Daoy (cell line): ENCODE data around the gene FOXD1. TPM values are rescaled to one million over a fixed set of nuclear protein-coding genes. Genes with fewer than 3 reads are reported as not detected.
A peak's percentile ranks its signal among the peaks of the same experiment; 100 is the strongest.
"Not testable (repeated sequence)": the region's sequence is repeated elsewhere in the genome, so short reads cannot be mapped to it uniquely, and the experiment has no call there.

Source experiments
- DNase-seq: peaks from one replicate; pipeline ENCODE4 v3.0.0-alpha.2; 2015; ENCODE audit warnings: low read depth
- total RNA-seq: library from RNA; depleted of rRNA; stranded (reverse); fragments of >200 nt; shearing (Covaris generic); gene quantifications from 2 replicates; pipeline ENCODE4 v1.2.3, GENCODE V29; 2014; rRNA removed

FOXD1 gene
- total RNA-seq, 1 experiment from 2014 or later: 21.9 TPM

- peak; percentile 31 for DNase-seq
Measured at GRCh38 chr5:73417303-73418034, 31.1 kb downstream of the FOXD1 start.

DNA sequence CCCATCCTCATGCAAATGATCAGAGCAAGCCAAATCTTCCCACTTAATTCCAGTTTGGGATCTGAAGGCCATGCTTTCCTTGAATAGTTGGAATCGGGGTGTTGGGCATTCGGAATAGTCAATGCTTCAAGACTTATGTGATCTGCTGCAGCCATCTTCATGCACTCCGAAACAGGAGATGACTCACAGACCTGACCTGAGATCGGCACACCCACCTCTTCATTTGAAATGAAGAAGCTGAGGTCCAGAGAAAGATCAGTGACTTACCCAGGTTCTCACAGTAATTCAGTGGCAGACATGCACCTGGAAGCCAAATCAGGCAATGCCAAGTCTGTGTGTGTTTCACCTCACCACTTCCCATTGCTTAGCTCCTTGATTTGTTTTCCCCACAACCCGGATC is 33.0 kb downstream of the FOXD1 start:
- no peak for DNase-seq

DNA sequence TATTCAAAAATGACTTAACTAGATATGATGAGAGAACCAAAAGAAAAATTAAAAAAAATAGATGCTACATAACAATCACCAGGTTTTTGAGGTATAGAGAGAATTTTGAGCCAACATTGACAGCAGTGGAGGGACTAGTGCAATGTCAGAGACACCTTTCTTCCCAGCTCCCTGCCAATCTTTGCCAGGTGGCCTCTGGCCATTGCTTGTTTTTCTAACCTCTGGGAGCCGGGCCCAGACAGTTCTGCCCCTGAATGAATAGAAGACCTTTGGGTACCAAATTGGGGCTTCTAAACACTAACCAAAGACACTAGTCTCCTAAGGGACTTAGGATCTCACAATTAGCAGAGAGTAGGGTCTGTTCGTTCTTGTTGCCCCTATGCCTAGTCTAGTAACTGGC is 33.4 kb downstream of the FOXD1 start:
- no peak for DNase-seq

DNA sequence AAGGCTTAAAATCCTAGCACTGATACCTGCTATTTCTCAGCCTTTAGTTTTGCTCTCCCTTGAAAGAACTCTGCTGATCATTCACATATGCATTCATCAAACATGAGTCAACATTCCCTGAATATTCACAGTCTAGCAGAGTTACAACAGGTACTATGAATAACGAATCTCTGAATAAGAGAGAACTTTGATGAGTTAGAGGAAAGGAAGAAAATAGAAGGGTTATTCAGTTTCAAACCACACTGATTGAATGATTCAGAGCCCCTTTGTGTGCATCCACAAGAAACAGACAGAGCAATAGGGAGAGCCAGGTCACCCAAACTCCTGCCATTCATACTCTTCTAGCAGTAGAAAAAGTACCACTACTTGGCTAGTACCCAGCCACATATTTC is 36.0 kb downstream of the FOXD1 start:
- DNase-seq: peak; percentile 27

- DNase-seq: no peak
Measured at GRCh38 chr5:73411936-73412596, 36.5 kb downstream of the FOXD1 start.

DNA sequence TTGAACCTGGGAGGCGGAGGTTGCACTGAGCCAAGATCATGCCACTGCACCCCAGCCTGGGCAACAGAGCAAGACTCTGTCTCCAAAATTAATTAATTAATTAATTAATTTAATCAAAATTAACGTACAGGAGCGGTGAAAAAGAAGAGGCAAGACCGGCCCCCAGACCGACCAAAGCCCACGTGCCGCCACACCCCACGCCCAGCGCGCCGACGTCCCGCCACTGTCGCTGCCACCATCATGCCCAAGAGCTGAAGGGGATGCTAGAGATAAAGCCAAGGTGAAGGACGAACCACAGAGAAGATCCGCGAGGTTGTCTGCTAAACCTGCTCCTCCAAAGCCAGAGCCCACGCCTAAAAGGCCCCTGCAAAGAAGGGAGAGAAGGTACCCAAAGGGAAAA is 38.6 kb downstream of the FOXD1 start:
- not testable (repeated sequence) for DNase-seq

DNA sequence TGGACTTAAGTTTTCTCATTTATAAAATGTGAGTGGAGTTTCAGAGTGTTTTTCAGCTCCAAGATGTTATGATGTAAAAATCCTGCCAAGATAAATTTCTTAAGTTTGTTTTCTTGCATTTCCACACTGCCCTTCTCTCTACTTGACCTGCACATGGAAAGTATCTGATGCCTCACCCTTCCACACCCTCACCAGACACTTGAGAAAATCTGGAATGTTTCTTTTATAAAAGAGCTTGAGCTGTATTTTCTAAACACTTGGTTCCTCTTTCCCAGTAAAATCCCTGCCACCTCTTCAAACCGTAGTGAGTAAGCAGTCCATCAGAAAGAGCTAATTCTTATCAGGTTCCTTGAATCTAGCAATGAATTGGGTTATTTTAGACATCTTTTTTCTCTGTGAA is 42.9 kb downstream of the FOXD1 start:
- DNase-seq: no peak

GRCh38 chr5:73399775-73400174 is 48.8 kb downstream of the FOXD1 start:
- no peak for DNase-seq

Other genes with a start within 250 kb of the FOXD1 start
- gene BTF3, start 49.7 kb upstream of the FOXD1 start, total RNA-seq: 680 and 912 TPM in 2 replicates
- 10.2 and 12.3 TPM in 2 replicates for gene ANKRA2, start 116.9 kb upstream of the FOXD1 start, total RNA-seq
- 31.7 and 60.3 TPM in 2 replicates for gene UTP15, start 117.0 kb upstream of the FOXD1 start, total RNA-seq
- gene ARHGEF28, start 177.4 kb upstream of the FOXD1 start, total RNA-seq: 0.65 and 3.9 TPM in 2 replicates